T-helper 2 cell treated with Interferon-gamma antibody and Interleukin-4, amounts not matched to agents 5 μg/mL and 100 μg/mL, for 36 hours (primary cell): ENCODE results near the gene NBPF3.
"Not testable (repeated sequence)": the region's sequence is repeated elsewhere in the genome, so short reads cannot be mapped to it uniquely, and the experiment has no call there.

Experiments
- DNase-seq: peaks from one replicate; pipeline ENCODE4 v3.0.0; 2021; ENCODE audit warnings: low spot score
- H3K27ac Mint-ChIP-seq: one replicate; pipeline ENCODE4 v1.8.0; 2021; ENCODE audit warnings: mild to moderate bottlenecking, mixed read lengths
- H3K27me3 Mint-ChIP-seq: one replicate; pipeline ENCODE4 v1.8.0; 2021; ENCODE audit warnings: low read depth, mixed read lengths
- H3K36me3 Mint-ChIP-seq: one replicate; pipeline ENCODE4 v1.8.0; 2021; ENCODE audit warnings: low read depth, mixed read lengths
- H3K4me1 Mint-ChIP-seq: one replicate; pipeline ENCODE4 v1.8.0; 2021; ENCODE audit warnings: low read depth, mixed read lengths
- H3K4me3 Mint-ChIP-seq: one replicate; pipeline ENCODE4 v1.8.0; 2022; ENCODE audit warnings: mild to moderate bottlenecking, moderate library complexity, mixed read lengths
- H3K9me3 Mint-ChIP-seq: one replicate; pipeline ENCODE4 v1.8.0; 2021; ENCODE audit warnings: mixed read lengths

Gene NBPF3

DNA sequence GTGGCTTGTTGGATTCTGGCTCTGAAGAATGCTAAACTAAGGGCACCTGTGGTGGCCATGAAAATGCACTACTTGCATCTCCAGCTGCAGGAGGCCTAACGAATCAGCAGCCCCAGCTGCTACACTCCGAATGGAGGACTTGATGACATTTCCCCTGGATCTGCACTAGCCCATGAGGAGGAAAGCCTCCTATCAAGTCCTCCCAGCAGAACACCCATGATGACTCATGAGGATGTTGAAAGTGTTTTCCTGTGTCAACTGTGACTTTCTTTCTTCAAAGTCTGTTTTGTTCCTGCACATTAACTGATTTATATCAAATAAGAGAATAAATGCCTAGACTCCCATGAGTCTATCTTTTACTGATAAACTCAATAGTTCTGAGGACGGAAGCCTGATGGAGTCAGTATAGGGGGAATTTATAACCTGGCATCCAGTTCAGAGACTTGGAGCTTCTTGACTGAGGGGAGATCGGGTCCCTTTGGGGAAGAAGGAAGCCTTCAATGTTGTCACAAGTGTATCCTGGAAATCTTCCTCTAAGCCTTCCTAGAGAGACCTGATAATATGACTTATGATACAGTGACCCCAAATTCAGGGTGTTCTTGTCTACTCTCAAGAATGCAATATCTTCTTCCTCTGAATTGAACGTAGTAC lies 14.2 kb downstream of the NBPF3 start:
- Mint-ChIP-seq H3K27ac (peak overlapping the region; percentile 43), H3K4me1 (peaks cover 19% of the 10 kb centered on the region)
- not testable (repeated sequence) for DNase-seq, H3K36me3 Mint-ChIP-seq, H3K9me3 Mint-ChIP-seq, H3K4me3 Mint-ChIP-seq, H3K27me3 Mint-ChIP-seq

DNA sequence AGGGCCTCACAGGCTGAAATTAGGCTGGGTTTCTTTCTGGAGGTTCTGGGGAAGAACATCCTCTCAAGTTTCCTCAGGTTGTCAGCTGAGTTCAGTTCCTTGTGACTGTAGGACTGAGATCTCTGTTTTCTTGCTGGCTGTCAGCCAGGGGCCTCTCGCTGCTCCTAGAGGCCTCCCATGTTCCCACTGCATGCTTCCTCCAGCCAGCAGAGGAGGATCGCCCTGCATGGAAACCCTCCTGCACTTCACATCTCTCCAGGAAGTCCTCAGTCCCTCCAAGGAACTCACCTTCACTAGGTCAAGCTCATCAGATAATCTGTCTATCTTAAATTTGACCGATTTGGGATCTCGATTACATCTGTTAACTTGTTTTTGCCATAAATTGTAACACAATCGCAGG lies 15.0 kb downstream of the NBPF3 start:
- peaks cover 15% of the 10 kb centered on the region for H3K4me1 Mint-ChIP-seq
- not testable (repeated sequence) for H3K4me3 Mint-ChIP-seq, H3K27me3 Mint-ChIP-seq, H3K9me3 Mint-ChIP-seq, H3K27ac Mint-ChIP-seq, H3K36me3 Mint-ChIP-seq, DNase-seq

DNA sequence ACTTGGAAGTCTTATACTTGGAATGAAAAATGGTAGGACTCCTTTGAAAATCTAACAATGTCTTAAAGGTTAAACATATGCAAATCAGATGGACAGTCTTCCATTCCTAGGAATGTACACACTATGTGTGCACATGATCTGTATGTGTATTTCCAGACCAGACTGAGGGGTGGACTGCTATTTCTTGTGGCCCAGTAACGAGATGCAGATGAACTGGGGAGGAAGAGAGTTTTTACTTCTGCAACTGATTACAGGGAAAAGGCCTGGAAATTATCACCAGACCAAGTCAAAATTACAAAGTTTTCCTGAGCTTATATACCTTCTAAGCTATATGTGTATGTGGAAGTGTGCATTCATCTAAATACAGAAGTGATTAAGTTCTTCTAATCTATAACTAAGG lies 17.7 kb downstream of the NBPF3 start:
- no peak for DNase-seq
- H3K4me3 Mint-ChIP-seq, result no peak overlapping the region
- peaks cover 12% of the 10 kb centered on the region for H3K4me1 Mint-ChIP-seq
- no peak overlapping the region for H3K27ac Mint-ChIP-seq
- H3K9me3 Mint-ChIP-seq, result no peaks in the 10 kb centered on the region
- peaks cover 3% of the 10 kb centered on the region for H3K36me3 Mint-ChIP-seq
- no peaks in the 10 kb centered on the region for H3K27me3 Mint-ChIP-seq

DNA sequence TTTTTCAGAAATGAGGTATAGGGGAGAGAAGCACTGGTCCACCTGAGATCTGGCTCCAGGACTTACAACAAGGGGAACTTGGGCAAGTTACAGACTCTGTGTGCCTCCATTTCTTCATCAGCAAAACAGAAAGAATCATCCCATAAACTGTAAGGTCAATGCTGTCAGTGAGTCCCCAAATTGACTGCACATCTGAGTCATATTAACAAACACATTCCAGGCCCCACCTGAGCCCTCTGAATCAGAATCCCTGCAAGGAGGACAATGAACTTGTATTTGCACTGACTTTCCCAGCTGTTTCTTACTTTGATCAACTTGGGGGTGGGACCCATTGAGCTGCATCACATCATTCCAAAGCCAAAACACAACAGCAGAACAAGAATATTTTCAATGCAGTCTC lies 25.2 kb downstream of the NBPF3 start:
- not testable (repeated sequence) for DNase-seq, H3K27ac Mint-ChIP-seq, H3K4me1 Mint-ChIP-seq, H3K36me3 Mint-ChIP-seq, H3K27me3 Mint-ChIP-seq, H3K4me3 Mint-ChIP-seq, H3K9me3 Mint-ChIP-seq

DNA sequence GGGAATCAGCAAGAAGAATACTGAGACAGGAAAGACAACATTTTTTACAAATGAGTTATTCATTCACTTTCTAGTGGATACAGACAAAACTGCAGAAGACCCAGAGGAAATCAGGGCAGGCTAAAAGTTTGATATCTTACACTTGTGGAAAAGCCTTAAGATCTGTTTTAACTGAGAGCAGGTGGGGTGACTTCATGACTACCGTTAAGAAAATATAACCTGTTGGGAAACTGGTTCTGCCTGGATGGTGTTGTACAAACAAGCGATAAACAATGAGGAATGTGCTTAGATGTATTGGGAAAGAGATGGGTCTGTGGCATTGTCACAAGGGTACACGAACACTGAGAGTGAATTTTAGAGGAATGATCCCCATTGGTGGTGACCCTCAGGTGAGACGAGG lies 28.0 kb downstream of the NBPF3 start:
- not testable (repeated sequence) for H3K4me3 Mint-ChIP-seq, H3K27ac Mint-ChIP-seq, H3K9me3 Mint-ChIP-seq, H3K27me3 Mint-ChIP-seq, H3K36me3 Mint-ChIP-seq, DNase-seq, H3K4me1 Mint-ChIP-seq

DNA sequence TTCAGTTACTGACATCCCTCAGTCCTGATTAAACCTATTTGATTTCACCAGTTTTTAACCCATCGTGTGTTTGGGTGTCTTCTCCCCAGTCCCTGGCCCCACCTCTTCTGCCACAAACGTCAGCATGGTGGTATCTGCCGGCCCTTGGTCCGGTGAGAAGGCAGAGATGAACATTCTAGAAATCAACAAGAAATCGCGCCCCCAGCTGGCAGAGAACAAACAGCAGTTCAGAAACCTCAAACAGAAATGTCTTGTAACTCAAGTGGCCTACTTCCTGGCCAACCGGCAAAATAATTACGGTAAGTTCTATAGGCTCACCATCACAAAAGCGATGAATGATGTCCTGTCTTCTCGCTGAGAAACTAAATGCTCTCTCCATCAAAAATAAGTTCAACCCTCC lies 28.7 kb downstream of the NBPF3 start:
- no peak overlapping the region for H3K27ac Mint-ChIP-seq
- H3K9me3 Mint-ChIP-seq, result no peaks in the 10 kb centered on the region
- no peak for DNase-seq
- H3K36me3 Mint-ChIP-seq, result no peaks in the 10 kb centered on the region
- no peak overlapping the region for H3K4me3 Mint-ChIP-seq
- peaks cover 5% of the 10 kb centered on the region for H3K4me1 Mint-ChIP-seq
- no peaks in the 10 kb centered on the region for H3K27me3 Mint-ChIP-seq

DNA sequence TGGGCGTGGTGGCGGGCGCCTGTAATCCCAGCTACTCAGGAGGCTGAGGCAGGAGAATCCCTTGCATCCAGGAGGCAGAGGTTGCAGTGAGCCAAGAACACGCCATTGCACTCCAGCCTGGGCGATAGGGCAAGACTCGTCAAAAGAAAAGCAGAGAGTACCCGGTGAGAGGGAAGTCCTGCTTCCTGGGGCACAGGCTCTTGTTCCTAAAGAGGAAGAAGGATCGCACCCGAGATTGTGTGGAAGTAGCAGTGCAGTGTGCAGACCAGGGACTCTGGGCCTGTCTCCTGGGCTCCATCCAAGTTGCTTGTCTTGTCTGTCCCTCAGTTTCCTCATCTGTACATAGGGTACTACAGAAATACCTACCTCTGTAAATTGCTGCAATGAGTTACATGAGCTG lies 29.6 kb downstream of the NBPF3 start:
- Mint-ChIP-seq H3K27me3 (no peaks in the 10 kb centered on the region), H3K4me3 (no peak overlapping the region), H3K27ac (no peak overlapping the region), H3K36me3 (no peaks in the 10 kb centered on the region), H3K9me3 (no peaks in the 10 kb centered on the region), H3K4me1 (peaks cover 5% of the 10 kb centered on the region)
- DNase-seq, result no peak

DNA sequence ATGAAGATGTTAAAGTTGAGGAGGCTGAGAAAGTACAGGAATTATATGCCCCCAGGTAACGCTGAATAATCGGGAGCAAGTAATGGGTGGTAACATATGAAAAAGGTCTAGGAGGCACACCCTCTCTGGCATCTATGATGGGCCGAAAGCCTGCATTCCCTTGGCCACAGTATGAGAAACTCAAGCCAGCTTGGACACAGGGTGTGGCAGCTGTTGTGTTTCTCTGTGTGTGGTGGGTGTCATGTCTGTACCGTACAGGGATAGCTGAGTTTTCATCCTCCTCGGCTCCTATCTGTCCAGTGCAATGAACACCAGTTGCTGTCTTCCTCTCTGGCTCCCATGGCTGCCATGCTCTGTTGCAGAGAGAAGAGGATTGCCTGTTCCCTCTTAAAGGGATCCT lies 32.9 kb downstream of the NBPF3 start:
- no peak for DNase-seq
- Mint-ChIP-seq H3K9me3 (no peaks in the 10 kb centered on the region), H3K36me3 (no peaks in the 10 kb centered on the region), H3K27ac (no peak overlapping the region), H3K4me1 (peaks cover 5% of the 10 kb centered on the region), H3K4me3 (no peak overlapping the region), H3K27me3 (no peaks in the 10 kb centered on the region)

DNA sequence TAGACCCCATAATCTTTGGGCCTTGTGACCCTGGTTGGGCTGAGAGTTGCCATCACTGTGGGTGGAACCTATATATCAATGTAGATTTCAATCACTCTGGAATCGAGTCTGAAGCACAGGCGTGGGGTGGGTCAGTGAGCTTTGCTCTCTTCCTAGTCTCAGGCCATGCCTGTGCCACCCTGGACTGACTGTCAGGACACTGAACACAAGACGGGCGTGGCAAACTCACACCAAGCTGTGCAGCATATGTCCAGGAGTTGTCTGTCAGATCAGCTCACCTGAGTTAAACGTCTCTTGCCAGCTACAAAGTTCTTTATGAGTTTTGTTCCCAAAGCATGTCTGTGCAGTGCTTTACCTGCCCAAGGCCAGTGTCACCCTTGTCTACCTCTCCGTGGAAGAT lies 38.4 kb downstream of the NBPF3 start:
- Mint-ChIP-seq H3K27ac (no peak overlapping the region), H3K27me3 (peaks cover 2% of the 10 kb centered on the region), H3K4me3 (no peak overlapping the region), H3K4me1 (no peaks in the 10 kb centered on the region), H3K36me3 (peaks cover 5% of the 10 kb centered on the region), H3K9me3 (no peaks in the 10 kb centered on the region)
- DNase-seq, result no peak

DNA sequence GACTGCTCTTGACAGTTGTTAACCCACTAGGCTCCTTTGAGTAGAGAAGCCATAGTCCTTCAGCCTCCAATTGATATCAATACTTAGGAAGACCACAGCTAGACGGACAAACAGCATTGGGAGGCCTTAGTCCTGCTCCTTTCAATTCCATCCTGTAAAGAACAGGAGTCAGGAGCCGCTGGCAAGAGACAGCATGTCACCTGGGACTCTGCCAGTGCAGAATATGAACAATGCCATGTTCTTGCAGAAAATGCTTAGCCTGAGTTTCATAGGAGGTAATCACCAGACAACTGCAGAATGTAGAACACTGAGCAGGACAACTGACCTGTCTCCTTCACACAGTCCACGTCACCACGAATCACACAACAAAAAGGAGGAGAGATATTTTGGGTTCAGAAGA lies 43.9 kb downstream of the NBPF3 start:
- H3K4me3 Mint-ChIP-seq, result not testable (repeated sequence)

DNA sequence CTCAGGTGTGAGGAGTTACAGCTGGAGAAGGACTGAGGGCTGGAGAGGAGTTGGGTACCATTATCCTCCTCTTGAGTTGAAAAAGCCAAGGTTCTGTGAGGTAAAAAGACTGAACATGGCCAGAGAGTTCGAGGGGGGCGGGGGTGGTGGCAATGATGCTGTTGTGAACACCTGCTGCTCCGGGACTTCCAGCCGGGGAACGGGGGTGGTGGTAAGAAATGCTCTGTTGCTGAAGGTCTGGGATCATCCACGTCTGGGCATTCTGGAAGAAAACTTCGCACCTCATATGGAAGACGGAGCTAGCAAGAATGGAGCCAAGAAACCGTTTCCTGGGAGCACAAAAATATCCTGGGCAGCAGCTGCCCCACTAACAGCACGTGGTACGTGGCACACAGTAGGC lies 49.2 kb downstream of the NBPF3 start:
- Mint-ChIP-seq H3K27me3 (peaks cover 2% of the 10 kb centered on the region), H3K36me3 (no peaks in the 10 kb centered on the region), H3K4me1 (peaks cover 5% of the 10 kb centered on the region), H3K27ac (no peak overlapping the region), H3K4me3 (no peak overlapping the region), H3K9me3 (no peaks in the 10 kb centered on the region)
- no peak for DNase-seq

More for the DNA sequence above, 43.9 kb downstream of the NBPF3 start:
- not testable (repeated sequence) for H3K36me3 Mint-ChIP-seq, H3K27ac Mint-ChIP-seq, H3K4me1 Mint-ChIP-seq, H3K9me3 Mint-ChIP-seq, DNase-seq, H3K27me3 Mint-ChIP-seq

DNA sequence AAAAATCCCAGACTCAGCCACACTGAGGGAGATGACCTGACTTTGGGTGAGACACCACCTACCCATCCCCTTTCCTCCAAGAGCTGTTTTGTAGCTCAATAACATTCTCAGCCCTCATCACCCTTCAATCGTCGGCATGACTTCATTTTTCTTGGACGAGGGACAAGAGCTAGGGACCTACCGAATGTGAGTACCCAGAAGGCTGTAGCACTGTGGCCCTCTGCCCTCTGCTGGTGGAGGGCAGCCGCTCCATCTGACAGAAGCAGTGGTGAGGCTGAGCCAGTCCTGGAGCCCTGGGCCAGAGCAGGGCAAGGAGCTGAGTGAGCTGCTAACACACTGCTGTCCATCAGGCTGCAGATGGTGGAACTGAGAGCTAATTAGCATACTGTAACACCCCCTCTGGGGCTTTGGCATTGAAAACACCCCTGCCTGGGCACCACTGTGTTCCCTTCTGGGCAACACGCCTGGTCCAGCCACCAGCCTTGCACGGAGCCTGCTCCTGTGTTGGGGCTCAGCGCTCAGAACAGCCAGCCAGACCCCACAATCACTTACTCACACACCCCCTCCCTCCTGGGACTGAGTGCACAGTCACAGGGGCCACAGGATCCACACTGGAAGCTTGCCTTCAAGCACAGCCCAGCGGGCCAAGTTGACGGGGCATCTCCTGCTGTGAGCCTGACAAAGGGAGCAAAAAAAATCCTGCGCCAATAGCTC lies 51.0 kb downstream of the NBPF3 start:
- H3K4me3 Mint-ChIP-seq, result no peak overlapping the region
- H3K36me3 Mint-ChIP-seq, result no peaks in the 10 kb centered on the region
- H3K9me3 Mint-ChIP-seq, result no peaks in the 10 kb centered on the region
- no peak overlapping the region for H3K27ac Mint-ChIP-seq
- peaks cover 5% of the 10 kb centered on the region for H3K4me1 Mint-ChIP-seq
- peaks cover 2% of the 10 kb centered on the region for H3K27me3 Mint-ChIP-seq
- DNase-seq, result no peak

DNA sequence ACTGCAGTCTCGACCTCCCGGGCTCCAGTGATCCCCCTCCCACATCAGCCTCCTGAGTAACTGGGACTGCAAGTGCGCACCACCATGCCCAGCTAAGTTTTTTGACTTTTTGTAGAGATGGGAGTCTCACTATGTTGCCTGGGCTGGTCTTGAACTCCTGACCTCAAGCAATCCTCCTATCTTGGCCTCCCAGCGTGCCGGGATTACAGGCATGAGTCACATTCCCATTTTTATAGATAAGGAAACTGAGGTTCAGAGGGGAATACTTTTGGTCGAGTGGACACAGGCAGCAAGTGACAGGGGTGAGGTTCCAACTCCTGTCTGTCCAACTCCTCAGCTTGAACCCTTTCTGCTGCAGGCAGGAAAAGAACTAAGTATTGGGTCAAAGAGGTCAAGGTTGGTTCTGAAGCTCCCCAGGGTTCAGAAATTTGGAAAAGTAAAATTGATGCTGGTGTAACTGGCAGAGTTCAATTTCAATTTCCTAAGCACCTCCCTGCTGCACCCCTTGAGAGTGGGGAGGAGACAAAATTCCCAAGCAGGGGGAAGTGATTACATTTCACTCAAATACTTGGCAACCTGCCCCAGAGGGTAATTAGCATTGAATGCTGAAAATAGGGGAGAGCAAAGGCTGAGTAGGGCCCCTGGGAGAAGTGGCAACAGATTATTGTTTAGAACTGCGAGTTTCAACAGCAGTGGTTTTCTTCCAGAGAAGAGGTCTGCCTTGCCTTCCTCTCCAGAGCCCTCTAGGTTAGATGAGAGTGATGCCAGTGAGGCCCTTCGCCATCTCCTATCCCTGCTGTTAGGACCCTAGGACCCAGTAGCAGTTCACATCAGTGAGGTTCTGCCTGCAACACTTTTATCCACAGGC lies 51.8 kb downstream of the NBPF3 start:
- no peak overlapping the region for H3K4me3 Mint-ChIP-seq
- DNase-seq, result no peak
- no peaks in the 10 kb centered on the region for H3K9me3 Mint-ChIP-seq
- no peak overlapping the region for H3K27ac Mint-ChIP-seq
- peaks cover 5% of the 10 kb centered on the region for H3K4me1 Mint-ChIP-seq
- peaks cover 2% of the 10 kb centered on the region for H3K27me3 Mint-ChIP-seq
- H3K36me3 Mint-ChIP-seq, result no peaks in the 10 kb centered on the region

DNA sequence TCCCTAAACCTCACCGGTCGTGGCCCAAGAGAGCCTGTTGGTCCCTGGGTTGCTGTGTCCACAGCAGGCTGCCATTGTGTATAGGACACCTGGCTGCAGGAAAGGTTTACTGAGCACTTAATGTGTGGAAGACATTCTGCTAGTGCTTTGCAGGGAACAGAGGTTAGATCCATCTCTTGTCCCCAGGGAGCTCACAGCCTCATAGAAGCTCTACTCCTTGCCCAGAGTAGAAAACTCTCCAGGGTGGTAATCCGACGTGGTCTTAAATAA lies 52.4 kb downstream of the NBPF3 start:
- Mint-ChIP-seq H3K27me3 (peaks cover 2% of the 10 kb centered on the region), H3K27ac (no peak overlapping the region), H3K4me1 (peaks cover 5% of the 10 kb centered on the region), H3K36me3 (no peaks in the 10 kb centered on the region), H3K4me3 (no peak overlapping the region), H3K9me3 (no peaks in the 10 kb centered on the region)
- DNase-seq, result no peak
